HG03135 (cell line): Measurements from ENCODE around the gene TBX20.

Experiments
- ATAC-seq: cut with Tn5 transposase; IDR thresholded peaks from one replicate; pipeline ENCODE4 v1.9.1; 2021; ENCODE audit warnings: mild to moderate bottlenecking, moderate library complexity; ENCODE audit not compliant: unreplicated experiment

Gene TBX20, protein sequence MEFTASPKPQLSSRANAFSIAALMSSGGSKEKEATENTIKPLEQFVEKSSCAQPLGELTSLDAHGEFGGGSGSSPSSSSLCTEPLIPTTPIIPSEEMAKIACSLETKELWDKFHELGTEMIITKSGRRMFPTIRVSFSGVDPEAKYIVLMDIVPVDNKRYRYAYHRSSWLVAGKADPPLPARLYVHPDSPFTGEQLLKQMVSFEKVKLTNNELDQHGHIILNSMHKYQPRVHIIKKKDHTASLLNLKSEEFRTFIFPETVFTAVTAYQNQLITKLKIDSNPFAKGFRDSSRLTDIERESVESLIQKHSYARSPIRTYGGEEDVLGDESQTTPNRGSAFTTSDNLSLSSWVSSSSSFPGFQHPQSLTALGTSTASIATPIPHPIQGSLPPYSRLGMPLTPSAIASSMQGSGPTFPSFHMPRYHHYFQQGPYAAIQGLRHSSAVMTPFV

DNA sequence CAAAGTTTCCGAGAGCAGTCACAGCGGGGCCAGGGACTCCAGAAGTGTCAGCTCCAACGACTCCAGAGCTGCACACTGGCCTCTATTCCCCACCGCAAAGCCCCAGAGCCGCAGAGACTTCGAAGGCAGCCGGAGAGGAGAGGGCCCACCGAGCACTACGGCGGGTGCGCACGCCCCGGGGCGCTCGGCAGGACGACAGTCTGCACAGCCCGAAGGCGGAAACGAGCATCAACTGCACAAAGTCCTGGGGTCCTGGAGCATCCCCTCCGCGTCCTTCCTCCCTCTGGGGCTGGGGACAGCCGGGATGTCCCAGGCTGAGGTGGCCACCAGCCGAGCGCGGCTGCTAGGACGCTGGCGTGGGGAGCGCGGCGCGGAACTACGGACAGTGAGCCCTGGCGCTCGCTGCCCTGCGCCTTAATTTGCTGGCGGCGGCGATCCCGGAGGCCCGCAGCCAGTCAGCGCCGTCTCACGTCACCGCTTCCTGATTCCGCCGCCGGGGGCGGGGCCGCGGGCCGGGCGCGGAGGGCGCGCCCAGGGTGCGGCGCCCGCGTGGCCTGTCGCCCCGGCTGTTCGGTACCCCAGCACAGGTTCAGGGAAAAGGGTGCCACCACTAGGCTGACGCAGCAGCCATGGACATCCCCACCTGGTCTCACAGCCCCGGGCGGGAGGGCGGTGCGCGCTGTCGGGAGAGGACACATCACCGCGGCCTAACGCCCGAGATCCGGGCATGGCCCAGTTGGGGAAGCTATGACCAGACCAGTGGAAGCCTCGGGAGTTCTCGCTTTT, at the start of gene TBX20:
TBX20 (minus strand) TSS at position 391 of the 786 bp plus-strand sequence. CDS start 480 bp downstream, outside the sequence.
- no peak for ATAC-seq

DNA sequence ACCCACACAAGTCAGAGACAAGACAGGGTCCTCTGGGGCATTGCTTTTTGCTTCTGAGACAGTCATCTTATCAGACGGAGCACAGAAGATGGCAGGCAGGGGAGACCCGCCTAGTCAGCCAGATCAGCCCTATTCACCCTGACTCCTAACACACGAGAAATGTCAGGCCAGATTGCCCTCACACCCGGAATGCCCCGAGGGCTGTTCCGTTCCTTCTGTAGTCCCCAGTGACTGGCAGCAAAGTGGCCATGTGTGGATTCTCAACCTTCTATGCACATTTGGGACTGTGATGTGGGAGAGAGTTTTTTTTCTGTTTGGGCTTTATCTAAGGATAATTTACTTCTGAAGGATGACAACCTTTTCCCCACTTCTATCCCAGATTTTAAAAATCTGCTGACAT, 35.5 kb upstream of the TBX20 start:
- no peak for ATAC-seq

DNA sequence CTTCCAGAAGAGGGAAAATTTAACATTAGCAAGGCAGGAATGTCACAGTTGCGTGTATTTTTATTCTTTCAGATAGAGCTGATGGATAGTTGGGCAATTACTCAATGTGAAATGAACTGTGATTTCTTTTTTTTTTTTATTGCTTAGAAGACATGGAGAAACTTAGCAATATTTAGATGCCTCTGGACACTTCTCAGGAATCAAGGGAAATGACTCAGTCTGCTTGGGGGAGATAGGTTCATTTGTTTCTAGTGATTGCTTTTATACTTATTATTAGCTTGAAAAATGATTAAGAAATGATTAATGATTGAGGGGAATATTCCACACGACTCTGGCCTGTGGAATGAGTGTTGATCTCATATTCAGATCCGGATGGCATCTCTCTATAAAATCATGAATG, 33.1 kb upstream of the TBX20 start:
- no peak for ATAC-seq

DNA sequence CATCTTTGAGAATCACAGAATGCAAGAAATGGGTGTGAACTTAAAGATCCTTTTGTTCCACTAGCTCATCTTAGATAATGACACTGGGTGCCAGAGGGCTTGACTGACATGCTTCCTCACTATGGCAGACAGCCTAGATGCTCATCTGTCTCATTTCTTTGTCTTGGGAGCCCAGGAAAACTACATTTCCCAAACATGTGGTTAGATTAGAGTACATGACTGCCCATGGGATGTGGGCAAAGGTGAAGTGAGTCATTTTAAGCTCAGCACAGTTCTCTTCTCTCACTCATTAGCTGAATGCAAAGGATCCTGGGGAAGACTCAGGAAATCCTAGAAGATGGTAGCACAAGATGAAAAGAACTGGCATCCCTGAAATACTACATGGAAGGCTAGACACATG, 32.5 kb upstream of the TBX20 start:
- no peak for ATAC-seq

DNA sequence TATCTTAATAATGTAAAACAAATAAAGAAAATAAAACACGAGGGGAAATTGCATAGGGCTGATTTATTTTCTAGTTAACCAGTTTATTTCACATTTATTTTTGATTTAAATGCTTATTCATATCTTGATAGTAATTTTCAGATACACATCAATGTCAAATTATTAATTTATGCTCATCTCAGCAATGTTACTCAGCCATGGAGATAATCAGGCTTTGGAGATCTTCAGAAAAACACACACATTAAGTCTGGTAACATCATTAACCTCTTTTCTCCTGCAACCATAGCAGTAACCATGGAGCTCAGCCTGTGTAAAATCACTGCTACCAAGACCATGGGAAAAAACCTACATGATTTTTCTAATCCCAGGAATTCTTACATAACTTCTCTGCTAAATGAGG, 31.9 kb upstream of the TBX20 start:
- no peak for ATAC-seq

DNA sequence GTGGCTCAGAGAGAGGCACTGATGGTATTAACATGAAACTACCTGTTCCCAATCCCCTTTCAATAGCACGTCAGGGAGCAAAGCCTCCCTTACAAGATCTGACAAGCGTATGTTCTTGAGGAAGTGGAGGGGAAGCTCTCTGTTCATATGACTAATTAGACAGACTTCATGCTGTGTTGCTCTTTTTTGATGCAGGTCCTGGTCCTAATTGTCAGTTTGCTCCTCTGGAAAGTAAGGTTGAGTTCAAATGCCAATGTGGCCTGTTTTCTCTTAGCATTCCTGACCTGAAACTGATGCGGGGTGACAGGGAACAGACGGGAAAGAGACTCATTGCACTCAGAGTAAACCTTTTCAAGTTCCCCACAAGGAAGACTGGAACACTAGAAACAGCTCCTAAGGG, 27.0 kb upstream of the TBX20 start:
- ATAC-seq = no peak

DNA sequence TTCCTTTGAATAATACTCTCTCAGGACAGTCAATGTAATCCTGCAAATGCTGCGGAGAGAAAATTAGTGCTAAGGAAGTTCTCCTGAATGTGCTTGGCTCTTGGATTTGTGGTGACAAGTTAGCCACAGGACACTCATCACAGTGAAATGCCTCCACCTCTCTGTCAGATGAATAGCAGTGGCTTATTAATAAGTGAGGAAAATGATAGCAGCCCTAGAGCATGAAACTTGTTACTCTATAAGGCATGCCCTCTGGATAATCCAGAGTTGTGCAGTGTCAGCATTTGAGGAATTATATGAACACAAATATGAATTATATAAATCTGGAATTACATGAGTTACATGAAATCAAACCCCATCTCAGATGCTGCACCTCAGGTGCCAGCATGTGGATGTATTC, 23.5 kb upstream of the TBX20 start:
- no peak for ATAC-seq

DNA sequence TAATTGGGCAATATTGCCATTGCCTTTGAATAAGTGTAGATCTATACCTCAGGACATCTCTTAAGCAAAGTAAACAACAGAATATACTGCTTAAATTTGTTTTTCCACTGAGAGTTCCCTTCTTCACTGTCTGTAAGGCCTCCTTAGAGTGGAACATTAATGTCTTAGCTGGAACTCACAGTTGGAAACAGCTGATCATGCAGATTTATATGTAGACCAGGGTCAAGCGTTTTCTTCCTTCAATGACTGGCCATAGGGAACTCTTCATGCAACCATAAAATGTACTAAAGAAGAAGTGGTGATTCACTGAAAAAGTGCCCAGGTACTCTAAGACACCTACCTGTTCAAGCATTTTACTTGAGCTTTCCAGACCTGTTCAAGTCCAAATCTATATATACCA, 18.3 kb upstream of the TBX20 start:
- no peak for ATAC-seq

DNA sequence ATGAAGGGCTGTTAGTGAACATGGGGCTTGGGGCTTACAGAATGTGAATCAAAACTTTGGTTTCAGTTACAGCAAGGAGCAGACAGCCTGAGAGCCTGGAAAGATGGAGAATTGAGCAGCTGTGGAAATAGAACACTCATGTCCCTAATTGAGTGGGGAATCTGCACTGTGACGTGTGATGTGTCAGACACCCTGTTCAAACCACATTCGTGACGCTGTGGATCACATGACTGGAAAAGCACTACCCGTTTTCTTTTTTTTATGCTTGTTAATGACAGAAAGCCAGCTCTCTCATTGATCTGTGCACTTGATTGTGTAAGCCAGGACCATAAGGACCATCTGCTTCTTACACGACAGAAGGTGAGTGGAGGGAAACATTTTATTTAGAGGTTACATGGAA, 15.1 kb upstream of the TBX20 start:
- no peak for ATAC-seq

DNA sequence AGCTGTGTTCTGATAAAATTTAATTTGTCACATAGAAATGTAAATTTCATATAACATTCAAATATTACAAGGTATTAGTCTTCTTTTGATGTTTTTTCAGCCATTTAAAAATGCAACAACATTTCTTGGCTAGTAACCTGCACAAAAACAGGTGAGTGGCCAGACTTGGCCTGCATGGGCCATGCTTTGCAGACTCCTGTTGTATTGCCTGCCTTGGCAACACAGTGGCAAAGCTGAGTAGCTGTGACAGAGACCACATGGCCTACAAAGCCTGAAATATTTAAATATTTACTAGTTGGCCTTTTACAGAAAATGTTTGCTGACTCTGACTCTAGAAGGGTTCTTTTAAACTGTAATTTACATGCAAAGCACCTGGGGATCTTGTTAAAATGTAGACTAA, 13.5 kb upstream of the TBX20 start:
- ATAC-seq = no peak

DNA sequence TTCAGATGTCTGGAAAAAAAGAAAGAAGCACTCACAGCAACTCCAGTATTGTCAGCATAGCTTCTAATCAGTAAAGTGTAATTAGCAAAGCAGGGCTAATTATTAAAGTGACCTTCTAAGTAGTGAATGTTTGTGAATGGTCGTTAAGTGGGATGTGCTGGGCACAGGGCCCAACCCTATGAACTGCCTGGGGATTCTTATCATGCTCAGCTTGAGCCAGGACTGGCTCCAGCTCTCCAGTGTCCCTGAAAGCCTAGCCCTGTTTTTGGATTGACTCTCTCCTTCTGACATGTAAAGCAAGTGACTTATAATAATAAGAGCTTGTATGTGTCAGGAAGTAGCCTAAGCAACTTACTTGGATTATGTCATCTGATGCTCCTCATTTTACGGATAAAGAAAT, 9.5 kb upstream of the TBX20 start:
- no peak for ATAC-seq

DNA sequence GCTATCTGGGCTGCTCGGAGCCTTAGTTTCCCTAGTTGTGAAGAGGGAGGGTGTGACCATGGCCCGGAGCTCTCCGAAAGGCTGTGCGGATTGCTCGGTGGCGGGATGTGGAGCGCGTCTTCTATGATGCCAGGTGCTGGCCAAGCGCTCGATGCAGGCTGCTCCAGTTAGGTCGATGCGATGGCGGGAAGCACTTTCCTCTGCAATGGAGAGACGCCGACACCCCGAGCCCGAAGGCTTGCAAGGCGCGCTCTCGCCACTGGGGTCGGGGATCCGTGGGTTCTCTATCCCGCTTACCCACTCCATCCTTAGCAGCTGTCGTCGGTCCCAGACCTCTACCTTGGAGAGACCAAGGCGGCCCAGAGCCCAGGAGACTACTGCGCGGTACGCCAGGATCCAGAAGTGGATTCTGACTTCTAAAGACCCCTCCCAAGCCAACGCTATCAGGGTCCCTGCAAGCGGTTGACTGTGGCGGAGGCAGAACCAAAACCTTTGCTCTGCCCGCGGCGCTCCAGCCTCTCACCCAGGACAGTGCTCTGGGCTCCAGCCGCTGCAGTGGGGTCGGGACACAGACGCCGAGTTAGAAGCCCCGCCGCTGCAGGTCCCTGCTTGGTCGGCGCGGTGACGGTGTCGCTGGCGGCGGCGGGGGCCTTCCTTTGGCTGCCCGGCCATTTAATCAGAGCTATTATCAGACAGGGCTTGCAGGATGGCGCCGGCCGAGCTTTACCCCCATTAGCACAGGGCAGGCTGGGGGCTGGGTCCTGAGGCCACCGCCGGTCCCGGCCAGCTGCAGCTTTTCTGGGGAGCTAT, 7.8 kb upstream of the TBX20 start:
- ATAC-seq = no peak

DNA sequence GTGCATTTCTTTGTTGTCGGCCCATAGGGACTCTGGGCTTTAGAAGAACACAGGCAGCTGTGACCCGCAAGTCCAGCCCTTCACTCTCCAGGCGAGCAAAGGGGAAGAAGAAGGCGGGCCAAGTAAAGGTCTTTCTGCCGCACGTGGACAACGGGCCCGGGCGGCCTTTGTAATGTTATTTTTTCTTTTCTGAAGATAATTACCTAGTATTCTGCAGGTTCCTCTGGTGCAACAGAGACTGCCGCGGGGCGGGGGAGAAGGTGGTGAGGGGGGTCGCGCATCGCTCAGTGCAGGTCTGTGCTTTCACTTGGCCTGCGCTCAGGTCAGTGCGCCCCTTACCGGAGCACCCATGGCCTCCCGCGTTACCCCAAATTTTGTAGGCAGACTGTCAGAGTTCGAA, 7.1 kb upstream of the TBX20 start:
- ATAC-seq = no peak

DNA sequence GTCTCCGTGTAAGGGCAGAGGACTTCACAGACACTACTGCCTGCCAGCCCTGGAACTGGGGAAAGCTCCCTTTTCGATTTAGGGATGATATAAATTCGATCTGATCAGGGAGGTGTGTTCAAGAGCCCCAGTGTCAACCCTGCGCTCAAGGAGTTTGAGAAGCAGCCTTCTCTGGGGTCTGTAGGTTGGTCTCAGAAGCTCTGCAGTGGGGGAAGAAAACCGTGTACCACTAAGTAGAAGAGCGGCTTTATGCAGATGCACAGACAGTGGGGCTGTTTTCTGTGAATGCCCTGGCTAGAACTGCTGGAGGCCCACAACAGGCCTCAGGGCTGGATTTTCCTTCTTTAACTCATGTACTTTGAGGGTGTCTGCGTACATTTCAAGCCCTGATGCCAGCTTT, 6.3 kb upstream of the TBX20 start:
- ATAC-seq = no peak

DNA sequence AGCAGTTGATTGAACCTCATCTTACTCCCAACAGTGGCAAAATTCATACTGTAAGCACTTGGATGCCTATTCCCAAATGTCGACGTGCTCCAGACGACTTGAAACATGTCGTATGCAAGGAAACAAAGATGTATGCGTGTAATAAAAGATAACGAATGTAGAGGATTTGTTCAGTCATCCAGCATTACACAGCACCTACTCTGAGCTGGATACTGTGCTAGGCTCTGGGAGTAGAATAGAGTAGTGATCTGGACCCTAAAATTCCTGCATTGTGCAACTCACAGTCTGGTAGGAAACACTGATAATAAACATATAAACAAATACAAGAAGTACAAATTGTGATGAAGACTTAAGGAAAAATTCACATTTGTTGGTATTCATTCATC, 5.6 kb upstream of the TBX20 start:
- ATAC-seq = no peak

DNA sequence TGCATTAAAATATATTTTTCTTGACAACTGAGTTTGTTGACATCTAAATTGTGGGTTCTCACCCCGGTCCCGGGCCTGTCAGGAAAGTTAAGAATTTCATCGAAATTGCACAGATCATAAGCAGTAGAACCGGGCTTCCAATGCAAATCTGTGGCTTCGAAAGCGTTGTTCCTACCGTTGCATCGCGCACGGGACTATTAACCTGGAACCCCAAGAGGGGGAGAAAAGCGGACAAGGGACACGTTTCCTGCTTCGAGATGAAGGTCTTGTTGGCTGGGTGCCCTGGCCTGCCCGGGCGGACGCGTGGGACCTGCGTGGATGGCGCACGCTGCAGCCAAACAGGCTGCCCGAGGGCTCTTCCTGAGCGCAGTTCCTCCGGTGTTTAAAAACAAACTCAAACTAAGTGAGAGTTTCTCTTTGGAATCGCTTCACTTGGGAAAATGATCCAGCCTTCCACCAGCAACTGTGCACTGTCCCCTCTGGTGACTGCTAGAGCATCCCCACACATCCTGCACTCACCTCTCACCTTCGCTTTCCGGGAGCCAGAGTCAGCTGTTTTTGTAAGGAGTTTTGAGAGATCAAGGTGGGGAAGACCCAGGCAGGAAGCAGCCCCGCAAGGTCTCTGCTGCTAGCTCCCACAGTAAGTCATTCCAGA, 5.1 kb upstream of the TBX20 start:
- ATAC-seq = no peak

DNA sequence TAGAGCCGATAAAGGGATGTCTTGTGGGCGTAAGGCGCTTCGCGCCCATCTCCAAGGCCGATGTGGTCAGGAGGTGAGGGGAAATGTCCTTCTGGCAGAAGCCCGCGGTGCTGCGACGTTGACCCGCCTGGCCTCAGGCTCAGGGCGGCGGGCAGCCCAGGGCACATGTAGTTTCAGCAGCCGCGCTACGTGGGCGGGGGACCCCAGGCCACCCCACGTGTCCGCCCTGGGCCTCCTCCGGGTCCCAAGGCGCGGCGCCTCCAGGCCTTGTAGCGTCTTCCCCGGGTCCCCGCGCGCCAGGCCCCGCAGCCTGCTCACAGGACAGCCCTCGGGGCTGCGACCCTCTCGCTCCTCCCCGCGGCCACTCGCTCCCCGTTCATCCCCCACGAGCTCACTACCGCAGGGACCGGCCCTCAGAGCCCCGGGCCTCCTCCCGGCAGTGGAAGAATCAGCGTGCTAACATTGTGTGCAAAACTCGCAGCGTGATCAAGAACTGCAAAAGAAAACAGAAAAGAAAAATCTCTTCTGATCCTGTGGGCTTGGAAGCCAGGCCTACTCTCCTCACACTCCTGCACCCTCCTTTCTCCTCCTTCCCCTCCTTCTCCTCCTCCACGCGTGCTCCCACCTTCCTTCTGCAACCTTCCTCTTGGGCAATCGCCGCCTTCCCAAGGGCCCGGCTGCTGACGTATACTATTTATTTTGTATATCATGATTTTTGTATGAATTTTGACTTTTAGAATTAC, 4.4 kb upstream of the TBX20 start:
- no peak for ATAC-seq

DNA sequence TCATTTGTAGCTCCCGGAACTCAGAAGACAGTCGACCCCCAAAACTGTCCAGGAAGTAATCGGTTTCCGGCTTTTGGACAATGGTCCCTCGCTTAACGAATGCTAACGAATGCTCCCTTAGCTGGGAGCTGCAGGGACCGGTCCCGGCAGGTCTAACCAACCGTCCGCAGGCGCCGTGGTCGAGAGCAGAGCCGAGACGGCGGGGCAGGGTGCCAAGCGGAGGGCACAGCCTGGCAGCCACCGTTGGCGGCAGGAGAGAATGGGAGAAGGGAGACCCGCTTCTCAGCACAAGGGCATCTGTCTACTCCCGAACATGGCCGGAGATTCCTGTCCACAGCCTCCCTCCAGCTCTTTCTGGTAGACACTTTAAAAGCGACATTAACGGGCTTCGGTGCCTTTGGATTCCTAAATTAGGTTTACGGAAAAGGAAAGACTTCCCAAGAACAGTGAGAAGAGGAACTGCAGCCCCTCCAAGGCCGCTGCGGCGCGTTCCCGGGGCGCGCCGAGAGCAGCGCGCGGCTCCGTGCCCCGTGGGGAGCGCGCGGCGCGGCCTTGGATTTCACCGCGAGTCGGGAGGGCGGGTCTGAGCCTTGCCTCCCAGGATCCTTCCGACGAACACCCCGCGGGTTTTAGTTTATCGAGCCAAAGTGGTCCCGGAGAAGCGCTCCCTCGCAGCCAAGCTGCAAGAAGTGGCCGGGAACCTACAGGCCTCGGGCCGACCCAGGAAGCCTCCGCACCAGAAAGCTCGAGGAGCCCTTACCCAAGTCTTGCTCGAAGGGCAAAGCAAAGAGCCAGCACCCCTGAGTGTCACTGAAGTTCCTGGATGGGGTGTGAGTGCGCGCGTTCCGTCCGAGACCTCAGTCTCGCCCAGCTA, 3.6 kb upstream of the TBX20 start:
- no peak for ATAC-seq
